Measurements from ENCODE around the gene MIPOL1. TPM values are rescaled to one million over a fixed set of nuclear protein-coding genes. Genes with fewer than 3 reads are reported as not detected.

The MIPOL1 gene
- total and polyA plus RNA-seq, 7 donors, result 1.2 to 21.6 (median 11.7) TPM

DNA sequence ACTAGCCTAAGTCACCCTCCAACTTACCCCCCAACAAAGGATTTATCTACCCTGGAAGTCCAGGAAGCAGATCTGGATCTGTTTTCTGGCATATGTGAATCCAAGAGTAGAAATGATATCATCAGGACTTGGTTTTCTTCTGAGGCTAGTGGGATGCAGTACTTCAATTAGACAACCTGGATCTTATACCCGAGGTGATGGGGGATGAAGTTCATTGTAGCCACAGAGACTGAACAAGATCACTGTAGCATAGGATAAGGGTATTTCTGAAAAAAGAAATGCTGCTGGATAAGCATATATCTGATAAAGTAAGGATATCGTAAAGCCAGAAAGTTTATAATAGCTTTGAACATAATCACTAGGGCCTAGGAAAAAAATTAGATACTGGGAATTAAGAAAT lies 222.9 kb downstream of the MIPOL1 start:
- H3K27ac ChIP-seq, result no peak overlapping the region
- 57 to 74% methylated on average over 2 of the region's 2 CpGs for WGBS, 2 donors
- H3K36me3 ChIP-seq, result peaks cover 0 to 4% (median 2%) of the 10 kb centered on the region in 4 donors
- no peaks in the 10 kb centered on the region for H3K27me3 ChIP-seq
- no peak for DNase-seq
- intact Hi-C loops (cut with DNase I), result no loop called here
- no peaks in the 10 kb centered on the region for H3K4me1 ChIP-seq
- no peak overlapping the region for H3K4me3 ChIP-seq
- H3K9me3 ChIP-seq, result no peaks in the 10 kb centered on the region
- TF ChIP-seq, protein P1, sequence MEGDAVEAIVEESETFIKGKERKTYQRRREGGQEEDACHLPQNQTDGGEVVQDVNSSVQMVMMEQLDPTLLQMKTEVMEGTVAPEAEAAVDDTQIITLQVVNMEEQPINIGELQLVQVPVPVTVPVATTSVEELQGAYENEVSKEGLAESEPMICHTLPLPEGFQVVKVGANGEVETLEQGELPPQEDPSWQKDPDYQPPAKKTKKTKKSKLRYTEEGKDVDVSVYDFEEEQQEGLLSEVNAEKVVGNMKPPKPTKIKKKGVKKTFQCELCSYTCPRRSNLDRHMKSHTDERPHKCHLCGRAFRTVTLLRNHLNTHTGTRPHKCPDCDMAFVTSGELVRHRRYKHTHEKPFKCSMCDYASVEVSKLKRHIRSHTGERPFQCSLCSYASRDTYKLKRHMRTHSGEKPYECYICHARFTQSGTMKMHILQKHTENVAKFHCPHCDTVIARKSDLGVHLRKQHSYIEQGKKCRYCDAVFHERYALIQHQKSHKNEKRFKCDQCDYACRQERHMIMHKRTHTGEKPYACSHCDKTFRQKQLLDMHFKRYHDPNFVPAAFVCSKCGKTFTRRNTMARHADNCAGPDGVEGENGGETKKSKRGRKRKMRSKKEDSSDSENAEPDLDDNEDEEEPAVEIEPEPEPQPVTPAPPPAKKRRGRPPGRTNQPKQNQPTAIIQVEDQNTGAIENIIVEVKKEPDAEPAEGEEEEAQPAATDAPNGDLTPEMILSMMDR (IDR thresholded peaks at IDR 0.05), result no peak
- TF ChIP-seq POLR2AphosphoS5 (IDR thresholded peaks at IDR 0.05) (no peak), EP300 (IDR thresholded peaks at IDR 0.05) (no peak), POLR2A (IDR thresholded peaks at IDR 0.05) (no peak)

- Histone ChIP-seq H3K27ac (no peak overlapping the region), H3K4me3 (no peak overlapping the region), H3K9me3 (no peaks in the 10 kb centered on the region), H3K27me3 (no peaks in the 10 kb centered on the region), H3K4me1 (no peaks in the 10 kb centered on the region), H3K36me3 (peaks cover 0 to 4% (median 2%) of the 10 kb centered on the region in 4 donors)
- no peak for DNase-seq
- TF ChIP-seq EP300 (IDR thresholded peaks at IDR 0.05) (no peak), POLR2A (IDR thresholded peaks at IDR 0.05) (no peak), POLR2AphosphoS5 (IDR thresholded peaks at IDR 0.05) (no peak)
- TF ChIP-seq, protein P1 (IDR thresholded peaks at IDR 0.05), result no peak
- intact Hi-C loops (cut with DNase I), result no loop called here
Observed at GRCh38 chr14:37422319-37422718, 224.6 kb downstream of the MIPOL1 start.

DNA sequence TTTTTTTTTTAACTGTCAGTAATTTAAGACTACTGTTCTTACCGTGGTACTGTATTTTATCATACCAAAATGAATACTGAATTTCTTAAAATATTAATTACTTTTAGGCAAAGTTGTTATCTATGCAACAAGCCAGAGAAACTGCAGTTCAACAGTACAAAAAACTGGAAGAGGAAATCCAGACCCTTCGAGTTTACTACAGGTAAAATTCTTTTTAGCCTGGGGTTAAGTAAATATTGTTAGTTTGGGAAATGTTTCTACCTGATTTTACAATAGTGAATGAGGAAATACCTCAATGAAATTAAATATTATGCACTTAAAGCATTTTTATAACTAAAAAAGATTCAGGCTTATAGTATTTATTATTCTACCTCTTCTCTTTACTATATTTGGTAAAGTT lies 225.0 kb downstream of the MIPOL1 start:
- TF ChIP-seq POLR2AphosphoS5 (IDR thresholded peaks at IDR 0.05), result no peak
- TF ChIP-seq POLR2A (IDR thresholded peaks at IDR 0.05), result no peak
- no peak for TF ChIP-seq EP300 (IDR thresholded peaks at IDR 0.05)
- TF ChIP-seq, protein P1 (IDR thresholded peaks at IDR 0.05), result no peak
- no peak for DNase-seq
- H3K9me3 ChIP-seq, result no peaks in the 10 kb centered on the region
- H3K4me1 ChIP-seq, result no peaks in the 10 kb centered on the region
- H3K4me3 ChIP-seq, result no peak overlapping the region
- H3K27ac ChIP-seq, result no peak overlapping the region
- peaks cover 0 to 4% (median 2%) of the 10 kb centered on the region in 4 donors for H3K36me3 ChIP-seq
- no peaks in the 10 kb centered on the region for H3K27me3 ChIP-seq
- intact Hi-C loops (cut with DNase I), result no loop called here
- WGBS, 2 donors, result 13 to 51% methylated on average over 2 of the region's 2 CpGs

GRCh38 chr14:37428954-37429353 lies 231.2 kb downstream of the MIPOL1 start:
- intact Hi-C loops (cut with DNase I), result no loop called here
- 25 to 69% methylated on average over 1 of the region's 1 CpG for WGBS, 2 donors
- TF ChIP-seq POLR2AphosphoS5 (IDR thresholded peaks at IDR 0.05) (no peak), POLR2A (IDR thresholded peaks at IDR 0.05) (no peak), EP300 (IDR thresholded peaks at IDR 0.05) (no peak)
- TF ChIP-seq, protein P1 (IDR thresholded peaks at IDR 0.05), result no peak

DNA sequence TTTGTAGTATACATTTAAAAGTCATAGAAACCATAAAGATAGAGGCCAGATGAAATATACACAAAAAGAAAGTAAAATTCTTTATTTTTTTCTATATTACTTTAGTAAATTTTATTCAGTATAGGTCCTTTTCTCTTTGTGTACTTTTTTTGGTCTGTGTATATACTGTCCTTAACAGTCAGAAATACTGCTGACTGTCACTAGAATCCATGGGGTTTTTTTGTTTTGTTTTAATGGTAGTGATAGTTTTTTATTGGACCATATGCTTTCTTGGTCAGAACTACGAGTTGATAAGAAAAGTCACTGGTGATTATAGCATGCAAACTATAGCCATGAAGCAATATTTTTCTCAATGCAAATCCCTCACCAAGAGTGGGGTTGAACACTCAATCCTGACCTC lies 231.9 kb downstream of the MIPOL1 start:
- Histone ChIP-seq H3K4me1 (no peaks in the 10 kb centered on the region), H3K27me3 (no peaks in the 10 kb centered on the region), H3K4me3 (no peak overlapping the region), H3K9me3 (no peaks in the 10 kb centered on the region), H3K36me3 (peaks cover 0 to 2% (median 0%) of the 10 kb centered on the region in 4 donors), H3K27ac (no peak overlapping the region)
- TF ChIP-seq, protein P1 (IDR thresholded peaks at IDR 0.05), result no peak
- TF ChIP-seq EP300 (IDR thresholded peaks at IDR 0.05), result no peak
- TF ChIP-seq POLR2AphosphoS5 (IDR thresholded peaks at IDR 0.05), result no peak
- TF ChIP-seq POLR2A (IDR thresholded peaks at IDR 0.05), result no peak
- DNase-seq, result no peak
- 12 to 55% methylated on average over 1 of the region's 1 CpG for WGBS, 2 donors
- intact Hi-C loops (cut with DNase I), result no loop called here

More at GRCh38 chr14:37428954-37429353, 231.2 kb downstream of the MIPOL1 start:
- no peaks in the 10 kb centered on the region for H3K4me1 ChIP-seq
- H3K4me3 ChIP-seq, result no peak overlapping the region
- H3K36me3 ChIP-seq, result peaks cover 0 to 4% (median 2%) of the 10 kb centered on the region in 4 donors
- no peaks in the 10 kb centered on the region for H3K9me3 ChIP-seq
- DNase-seq, result no peak
- H3K27ac ChIP-seq, result no peak overlapping the region
- H3K27me3 ChIP-seq, result no peaks in the 10 kb centered on the region
